Stimulated activated naive CD4-positive, alpha-beta T cell (primary cell): ENCODE results near the gene LZIC.

Source experiments
- DNase-seq, 6 experiments: peaks; one replicate each; lab custom pipeline; 2025; lab: John Stamatoyannopoulos, UW

The LZIC gene

DNA sequence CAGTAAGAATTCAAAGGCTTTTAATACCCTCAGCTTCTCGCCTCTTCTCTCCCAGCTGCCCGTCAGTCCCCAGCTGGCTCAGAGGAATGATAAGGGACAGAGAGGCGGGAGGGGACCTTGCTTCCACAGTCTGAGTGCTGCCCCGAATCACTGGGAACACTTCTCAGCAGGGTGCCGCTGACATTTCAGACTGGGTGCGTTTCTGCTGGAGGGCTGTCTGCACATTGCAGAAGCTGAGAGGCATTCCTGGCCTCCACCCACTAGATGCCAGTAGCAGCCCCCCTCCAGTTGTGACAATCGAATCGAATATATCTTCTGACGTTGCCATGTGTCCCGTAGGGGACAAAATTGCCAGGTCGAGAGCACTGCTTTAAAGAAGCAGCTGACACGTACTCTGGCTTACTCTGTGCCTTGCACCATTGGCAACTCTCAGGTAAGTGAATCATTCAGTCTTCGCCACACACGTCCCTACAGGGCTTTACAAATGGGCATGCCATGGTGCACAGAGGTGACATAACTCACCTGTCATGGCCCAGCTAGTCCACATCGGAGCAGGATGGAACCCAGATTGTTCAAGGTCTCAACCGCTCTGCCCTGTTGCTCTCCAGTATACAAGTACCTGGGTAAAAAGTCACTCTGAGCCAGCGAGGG lies 57.0 kb downstream of the LZIC start:
- DNase-seq, result no peak

DNA sequence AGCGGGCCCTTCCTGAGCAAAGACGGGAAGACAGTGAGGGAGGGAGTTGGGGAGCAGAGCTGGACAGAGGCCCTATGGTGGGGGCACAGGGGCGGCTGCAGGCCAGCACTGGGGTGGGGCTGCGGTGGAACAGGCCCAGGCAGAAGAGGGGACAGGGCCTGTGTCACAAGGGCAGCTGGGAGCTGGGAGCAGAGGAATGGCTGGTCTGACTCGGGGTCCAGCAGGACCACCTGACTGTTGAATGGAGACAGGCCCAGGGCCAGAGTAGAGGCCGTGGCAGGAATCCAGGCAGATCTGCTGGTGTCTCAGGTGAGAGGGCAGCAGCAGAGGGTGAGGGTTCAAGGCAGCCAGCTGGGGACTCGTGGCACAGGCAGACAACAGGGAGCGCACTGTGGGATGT lies 58.4 kb downstream of the LZIC start:
- no peak for DNase-seq

DNA sequence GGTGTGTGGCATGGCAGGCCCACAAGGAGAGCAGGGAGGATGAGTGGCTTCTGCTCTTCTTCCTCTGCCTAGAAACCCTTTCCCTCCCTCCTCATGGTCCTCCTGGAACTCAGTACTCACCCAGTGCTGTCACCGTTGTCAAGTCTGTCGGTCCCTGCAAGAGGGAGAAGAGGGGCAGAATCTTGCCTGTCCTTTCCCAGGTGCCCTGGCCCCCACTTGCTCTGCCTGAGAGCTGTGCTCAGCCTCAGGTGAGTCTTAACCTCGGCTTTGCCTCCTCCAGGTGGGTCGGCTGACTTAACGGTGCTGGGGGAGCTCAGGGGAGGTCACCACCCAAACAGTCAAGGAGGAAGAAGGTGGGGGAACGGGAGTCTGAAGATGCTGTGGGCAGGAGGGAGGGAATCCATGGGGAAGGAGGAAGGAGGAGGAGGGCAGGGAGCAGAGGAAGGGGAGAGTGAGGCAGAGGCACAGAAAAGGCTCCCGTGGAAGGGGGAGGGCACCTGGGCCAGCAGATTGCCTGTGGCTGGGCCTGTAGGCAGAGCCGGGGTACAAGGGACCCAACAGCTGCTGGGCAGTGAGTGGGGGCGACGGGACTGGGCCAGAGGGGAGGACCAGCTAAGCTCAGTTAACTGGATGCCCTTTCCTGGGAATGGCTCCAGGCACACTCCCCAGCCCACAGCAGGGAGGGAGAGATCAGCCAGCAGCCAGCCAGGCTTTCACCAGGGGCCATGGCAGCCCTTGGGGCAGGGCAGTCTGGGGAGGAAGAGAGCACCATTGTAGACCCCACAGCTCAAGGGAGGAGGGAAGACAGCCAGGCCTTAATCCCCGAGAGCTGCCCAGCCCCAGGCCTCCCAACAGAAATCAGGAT lies 59.4 kb downstream of the LZIC start:
- DNase-seq, result no peak

DNA sequence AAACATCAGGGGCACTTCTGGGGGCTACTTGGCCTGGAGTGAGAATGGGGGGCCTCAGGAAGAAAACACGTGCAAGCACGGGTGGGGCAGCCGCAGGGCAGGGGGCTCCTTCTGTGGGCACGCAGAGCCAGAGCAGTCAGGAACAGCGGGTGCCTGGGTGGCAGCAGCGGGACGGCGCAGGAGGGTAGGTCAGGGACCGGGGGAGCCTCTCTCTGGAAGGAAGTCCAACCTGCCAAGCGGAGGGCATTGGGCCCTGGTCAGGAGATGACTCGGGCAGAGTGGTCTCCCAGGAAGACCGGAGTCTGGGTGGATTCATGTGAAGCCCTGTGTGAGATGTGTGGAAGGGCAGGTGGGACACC lies 60.3 kb downstream of the LZIC start:
- no peak for DNase-seq

DNA sequence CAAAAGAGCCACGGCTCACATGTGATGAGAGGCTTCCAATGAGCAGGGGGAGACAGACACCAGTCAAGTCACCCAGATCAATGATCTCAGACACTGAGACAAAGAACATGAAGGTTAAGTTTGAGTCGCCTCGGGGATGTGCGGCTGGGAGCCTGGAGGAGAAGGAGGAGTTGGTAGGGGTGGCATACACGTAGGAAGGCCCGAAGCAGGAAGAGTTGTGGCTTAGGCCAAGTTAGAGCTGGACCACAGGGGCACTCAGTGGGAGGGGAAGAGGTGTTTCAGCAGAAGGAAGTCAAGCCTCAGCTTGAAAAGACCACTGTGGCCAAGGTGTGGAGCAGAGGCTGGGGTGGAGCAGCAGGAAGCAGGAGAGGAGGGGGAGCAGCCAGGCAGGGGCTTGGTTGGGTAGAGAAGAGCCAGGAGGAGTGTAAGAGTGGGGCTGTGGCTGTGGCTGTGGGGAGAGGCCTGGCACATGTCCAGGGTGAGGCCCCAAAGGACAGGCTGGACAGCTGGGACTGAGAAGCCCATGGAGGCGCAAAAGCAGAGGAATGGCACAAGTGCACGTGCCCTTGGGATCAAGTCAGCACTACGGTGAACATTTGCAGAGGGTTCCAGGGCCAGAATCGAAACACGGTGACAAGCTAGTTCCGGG lies 60.8 kb downstream of the LZIC start:
- DNase-seq, result no peak

DNA sequence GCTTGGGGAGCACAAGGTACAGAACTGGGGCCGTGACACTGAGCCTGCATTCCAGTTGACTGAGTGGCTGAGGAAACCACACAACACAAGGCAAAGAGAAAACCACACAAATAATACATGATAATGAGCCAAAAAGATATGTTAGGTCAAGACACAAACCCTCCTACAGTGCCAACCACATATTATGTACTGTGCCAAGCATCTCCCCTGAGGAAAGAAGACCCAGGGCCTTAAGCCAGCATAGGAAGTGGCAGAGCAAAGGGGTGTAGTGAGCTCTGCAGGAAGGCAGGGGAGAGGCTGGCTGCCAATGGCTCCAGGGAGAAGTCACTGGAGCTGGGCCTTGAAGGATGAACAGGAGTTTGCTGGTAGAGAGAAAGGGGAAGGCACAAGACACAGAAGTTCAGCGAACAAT lies 61.3 kb downstream of the LZIC start:
- DNase-seq, result no peak
